ENCODE results near the gene RASAL3. TPM values are rescaled to one million over a fixed set of nuclear protein-coding genes. Genes with fewer than 3 reads are reported as not detected.

Gene RASAL3
- total RNA-seq, 4 donors from 2014 or later, result 0.33 to 7.0 (median 2.0) TPM

DNA sequence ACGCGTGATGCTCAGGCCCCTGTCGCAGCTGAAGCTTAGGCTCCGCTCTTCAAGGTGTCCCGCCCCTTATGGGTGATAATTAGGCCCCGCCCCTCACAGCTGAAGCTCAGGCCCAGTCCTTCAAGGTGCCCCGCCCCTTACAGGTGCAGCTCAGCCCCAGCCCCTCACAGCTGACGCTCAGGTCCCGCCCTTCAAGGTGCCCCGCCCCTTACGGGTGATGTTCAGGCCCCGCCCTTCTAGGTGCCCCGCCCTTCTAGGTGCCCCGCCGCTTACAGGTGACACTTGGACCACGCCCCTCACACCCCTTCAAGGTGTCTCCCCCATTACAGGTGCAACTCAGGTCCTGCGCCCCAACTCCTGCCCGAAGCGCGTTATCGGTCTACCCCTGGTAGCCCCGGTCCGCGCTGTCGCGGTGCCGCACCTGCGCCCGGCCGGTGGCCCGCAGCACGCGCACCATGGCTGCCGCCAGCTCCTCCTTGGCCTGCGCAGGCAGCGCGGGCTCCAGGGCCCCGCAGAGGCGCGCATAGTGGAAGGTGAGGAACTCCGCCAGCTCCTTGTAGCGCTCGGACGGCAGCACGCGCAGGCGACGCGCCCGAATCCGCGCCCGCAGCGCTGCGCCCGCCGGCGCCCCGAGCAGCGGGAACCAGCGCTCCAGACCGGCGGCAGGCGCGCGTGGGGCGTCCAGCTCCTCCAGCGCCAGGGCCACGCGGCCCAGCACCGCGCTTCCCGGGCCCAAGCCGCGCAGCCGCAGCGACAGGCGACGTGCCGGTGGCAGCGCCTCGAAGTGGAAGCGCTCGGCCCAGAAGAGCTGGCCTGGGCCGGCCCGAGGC, 7.3 kb downstream of the RASAL3 start:
- TF ChIP-seq, protein P1, sequence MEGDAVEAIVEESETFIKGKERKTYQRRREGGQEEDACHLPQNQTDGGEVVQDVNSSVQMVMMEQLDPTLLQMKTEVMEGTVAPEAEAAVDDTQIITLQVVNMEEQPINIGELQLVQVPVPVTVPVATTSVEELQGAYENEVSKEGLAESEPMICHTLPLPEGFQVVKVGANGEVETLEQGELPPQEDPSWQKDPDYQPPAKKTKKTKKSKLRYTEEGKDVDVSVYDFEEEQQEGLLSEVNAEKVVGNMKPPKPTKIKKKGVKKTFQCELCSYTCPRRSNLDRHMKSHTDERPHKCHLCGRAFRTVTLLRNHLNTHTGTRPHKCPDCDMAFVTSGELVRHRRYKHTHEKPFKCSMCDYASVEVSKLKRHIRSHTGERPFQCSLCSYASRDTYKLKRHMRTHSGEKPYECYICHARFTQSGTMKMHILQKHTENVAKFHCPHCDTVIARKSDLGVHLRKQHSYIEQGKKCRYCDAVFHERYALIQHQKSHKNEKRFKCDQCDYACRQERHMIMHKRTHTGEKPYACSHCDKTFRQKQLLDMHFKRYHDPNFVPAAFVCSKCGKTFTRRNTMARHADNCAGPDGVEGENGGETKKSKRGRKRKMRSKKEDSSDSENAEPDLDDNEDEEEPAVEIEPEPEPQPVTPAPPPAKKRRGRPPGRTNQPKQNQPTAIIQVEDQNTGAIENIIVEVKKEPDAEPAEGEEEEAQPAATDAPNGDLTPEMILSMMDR (IDR thresholded peaks at IDR 0.05; ENCODE audit: low read depth), result no peak

- TF ChIP-seq, protein P1 (IDR thresholded peaks at IDR 0.05; ENCODE audit: low read depth), result no peak
These were observed 7.9 kb downstream of the RASAL3 start for GRCh38 chr19:15456441-15456840.

DNA sequence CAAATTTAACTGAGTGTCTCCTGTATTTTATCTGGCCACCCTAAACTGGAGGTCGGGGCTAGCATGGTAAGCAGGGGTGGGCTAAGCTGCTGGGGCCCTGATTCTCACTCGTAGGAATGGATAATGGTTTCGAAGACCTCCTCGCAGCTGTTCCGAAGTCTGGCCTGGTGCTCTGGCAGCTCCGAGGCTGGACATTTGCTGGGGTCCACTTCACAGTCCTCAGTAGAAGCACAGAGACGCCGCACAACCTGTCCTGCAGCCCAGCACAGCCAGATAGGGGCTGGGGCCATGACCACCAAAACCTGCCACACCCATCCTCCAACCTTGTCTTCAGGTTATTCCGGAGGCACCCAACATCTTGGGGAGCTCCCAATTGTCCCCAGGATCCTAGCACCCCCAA, 8.3 kb downstream of the RASAL3 start:
- TF ChIP-seq, protein P1 (IDR thresholded peaks at IDR 0.05; ENCODE audit: low read depth), result no peak

- TF ChIP-seq, protein P1 (IDR thresholded peaks at IDR 0.05; ENCODE audit: low read depth), result no peak
These were observed 10.2 kb downstream of the RASAL3 start for GRCh38 chr19:15453906-15454860.

DNA sequence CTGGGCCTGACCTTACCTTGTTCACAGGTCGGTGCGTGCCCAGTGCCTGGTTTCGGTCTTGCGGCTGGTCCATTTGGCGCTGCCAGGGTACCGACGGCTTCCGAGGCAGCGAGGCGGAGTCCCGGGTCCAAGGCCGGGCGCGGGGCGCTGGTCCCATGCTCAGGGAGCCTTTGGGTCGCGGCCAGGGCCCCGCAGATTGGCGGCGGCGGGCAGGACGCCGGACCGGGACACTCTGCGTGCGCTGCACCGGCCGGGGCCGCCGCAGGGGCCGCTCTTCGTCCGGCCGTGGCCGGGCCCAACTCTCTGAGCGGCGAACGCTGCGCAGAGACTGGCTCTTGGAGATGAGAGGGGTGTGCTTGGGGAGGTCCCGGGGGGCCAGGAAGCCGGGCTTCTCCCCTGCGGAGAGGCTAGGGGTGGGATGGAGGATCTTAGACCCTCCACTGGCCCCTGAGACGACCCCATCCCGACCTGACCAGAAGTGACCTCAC, 11.2 kb downstream of the RASAL3 start:
- TF ChIP-seq, protein P1 (IDR thresholded peaks at IDR 0.05; ENCODE audit: low read depth), result no peak

- TF ChIP-seq, protein P1 (IDR thresholded peaks at IDR 0.05; ENCODE audit: low read depth), result no peak
These were observed 12.0 kb downstream of the RASAL3 start for GRCh38 chr19:15452111-15453047.

Data from subcutaneous adipose tissue (tissue), 4 donors.